Mucosa of descending colon (tissue), 3 donors: ENCODE results near the gene CCSER1. TPM values are rescaled to one million over a fixed set of nuclear protein-coding genes. Genes with fewer than 3 reads are reported as not detected.
"Not testable (repeated sequence)": the region's sequence is repeated elsewhere in the genome, so short reads cannot be mapped to it uniquely, and the experiment has no call there.

Experiments
- ATAC-seq: fragments of 200-7000 bp; cut with Tn5 transposase; one replicate; pipeline ENCODE4 v1.9.1; 2020; ENCODE audit warnings: mild to moderate bottlenecking, moderate library complexity
- DNase-seq, 3 donors: peaks; one replicate each; pipeline ENCODE4 v3.0.0-alpha.2; 2020
- H3K36me3 ChIP-seq: fragments of 200-600 bp; one replicate; pipeline ENCODE4 v1.8.0; 2021; ENCODE audit warnings: low read depth, mild to moderate bottlenecking
- H3K4me1 ChIP-seq: fragments of 200-600 bp; one replicate; pipeline ENCODE4 v1.8.0; 2021; ENCODE audit warnings: low read depth, mild to moderate bottlenecking
- H3K4me3 ChIP-seq: fragments of 200-600 bp; one replicate; pipeline ENCODE4 v1.8.0; 2021; ENCODE audit warnings: mild to moderate bottlenecking
- H3K9me3 ChIP-seq: fragments of 200-600 bp; one replicate; pipeline ENCODE4 v1.8.0; 2021; ENCODE audit warnings: mild to moderate bottlenecking
- intact Hi-C, 2 donors: fragments of 100-400 bp; cut with DNase I in 1 of 2; cut with micrococcal nuclease in 1 of 2; formaldehyde crosslinking; loops; one replicate each; pipeline versions ENCODE4 v1.11.0 to v1.11.1; 2022; cut with DNase I, micrococcal nuclease
- total RNA-seq, 3 donors: library from RNA; stranded (reverse); fragmentation: NEBNext Ultra II Directional in 2 of 3; extraction: Animal tissue kit (Norgen Biotek cat#: 25700) in 2 of 3; gene quantifications; one replicate each; pipeline versions ENCODE4 v1.2.1 to v1.2.4, GENCODE V29; 2021 to 2023
- TF ChIP-seq, protein P1 (sequence below): fragments of 200-600 bp; IDR thresholded peaks from one replicate; pipeline ENCODE4 v1.8.0; 2022; ENCODE audit warnings: antibody characterized with exemption, mild to moderate bottlenecking
- donor health status: DM: no; HTN: no; CAD: no; lungs with moderate emphysema.
- donor health status: DM: no; HTN: no; CAD: no.
- donor health status: DM: no; HTN: yes; CAD: no.

Gene CCSER1
- total RNA-seq, 3 donors from 2014 or later = 11.1 to 32.4 (median 13.3) TPM

GRCh38 chr4:91170768-91171167 is 1043.6 kb downstream of the CCSER1 start:
- Histone ChIP-seq H3K9me3 (peaks cover 5% of the 10 kb centered on the region), H3K4me3 (no peak overlapping the region), H3K36me3 (no peaks in the 10 kb centered on the region), H3K4me1 (no peaks in the 10 kb centered on the region)
- intact Hi-C loops = no loop called here
- TF ChIP-seq, protein P1, sequence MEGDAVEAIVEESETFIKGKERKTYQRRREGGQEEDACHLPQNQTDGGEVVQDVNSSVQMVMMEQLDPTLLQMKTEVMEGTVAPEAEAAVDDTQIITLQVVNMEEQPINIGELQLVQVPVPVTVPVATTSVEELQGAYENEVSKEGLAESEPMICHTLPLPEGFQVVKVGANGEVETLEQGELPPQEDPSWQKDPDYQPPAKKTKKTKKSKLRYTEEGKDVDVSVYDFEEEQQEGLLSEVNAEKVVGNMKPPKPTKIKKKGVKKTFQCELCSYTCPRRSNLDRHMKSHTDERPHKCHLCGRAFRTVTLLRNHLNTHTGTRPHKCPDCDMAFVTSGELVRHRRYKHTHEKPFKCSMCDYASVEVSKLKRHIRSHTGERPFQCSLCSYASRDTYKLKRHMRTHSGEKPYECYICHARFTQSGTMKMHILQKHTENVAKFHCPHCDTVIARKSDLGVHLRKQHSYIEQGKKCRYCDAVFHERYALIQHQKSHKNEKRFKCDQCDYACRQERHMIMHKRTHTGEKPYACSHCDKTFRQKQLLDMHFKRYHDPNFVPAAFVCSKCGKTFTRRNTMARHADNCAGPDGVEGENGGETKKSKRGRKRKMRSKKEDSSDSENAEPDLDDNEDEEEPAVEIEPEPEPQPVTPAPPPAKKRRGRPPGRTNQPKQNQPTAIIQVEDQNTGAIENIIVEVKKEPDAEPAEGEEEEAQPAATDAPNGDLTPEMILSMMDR = no peak
- DNase-seq = no peak
- no peak for ATAC-seq

DNA sequence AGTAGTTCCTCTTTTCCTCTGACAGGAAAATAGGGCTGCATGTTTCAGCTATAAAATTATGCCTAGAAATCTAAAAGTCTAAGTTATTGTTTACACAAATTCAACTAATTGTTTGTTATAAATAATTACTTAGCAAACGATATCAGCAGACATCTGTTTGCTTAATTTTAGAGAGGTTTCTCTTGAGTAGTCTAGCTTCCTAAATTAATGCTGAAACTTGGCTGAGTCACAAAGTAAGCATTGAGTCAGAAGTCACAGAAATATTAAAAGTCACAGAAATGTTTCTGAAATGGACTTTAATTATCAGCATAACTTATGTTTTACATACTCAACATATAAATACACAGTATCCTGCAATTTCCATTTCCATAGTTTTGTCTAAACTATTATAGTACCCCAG is 1044.0 kb downstream of the CCSER1 start:
- intact Hi-C loops = no loop called here
- no peak for DNase-seq
- no peak overlapping the region for H3K4me3 ChIP-seq

DNA sequence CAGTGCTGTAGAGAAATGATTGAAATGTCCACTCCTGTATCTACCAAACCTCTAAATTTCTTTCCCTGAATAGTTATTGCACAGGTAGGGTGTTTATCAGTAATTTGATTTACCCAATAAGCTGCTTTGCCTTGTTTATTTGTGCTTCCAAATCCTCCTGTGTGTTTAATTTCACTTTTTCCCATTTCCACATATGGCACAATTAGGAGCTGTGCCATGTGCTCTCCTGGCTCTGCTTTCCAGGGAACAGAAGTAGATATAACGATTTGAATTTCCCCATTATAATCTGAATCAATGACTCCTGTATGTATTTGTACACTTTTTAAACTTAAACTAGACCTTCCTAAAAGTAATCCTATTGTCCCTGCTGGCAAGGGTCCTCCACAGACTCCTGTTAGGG is 1057.9 kb downstream of the CCSER1 start:
- H3K9me3 ChIP-seq, H3K4me1 ChIP-seq, ATAC-seq, DNase-seq, H3K36me3 ChIP-seq, H3K4me3 ChIP-seq, intact Hi-C loops: not testable (repeated sequence)

More for the DNA sequence above, 1044.0 kb downstream of the CCSER1 start:
- TF ChIP-seq, protein P1 = no peak
- Histone ChIP-seq H3K36me3 (no peaks in the 10 kb centered on the region), H3K4me1 (no peaks in the 10 kb centered on the region), H3K9me3 (peaks cover 5% of the 10 kb centered on the region)
- no peak for ATAC-seq

DNA sequence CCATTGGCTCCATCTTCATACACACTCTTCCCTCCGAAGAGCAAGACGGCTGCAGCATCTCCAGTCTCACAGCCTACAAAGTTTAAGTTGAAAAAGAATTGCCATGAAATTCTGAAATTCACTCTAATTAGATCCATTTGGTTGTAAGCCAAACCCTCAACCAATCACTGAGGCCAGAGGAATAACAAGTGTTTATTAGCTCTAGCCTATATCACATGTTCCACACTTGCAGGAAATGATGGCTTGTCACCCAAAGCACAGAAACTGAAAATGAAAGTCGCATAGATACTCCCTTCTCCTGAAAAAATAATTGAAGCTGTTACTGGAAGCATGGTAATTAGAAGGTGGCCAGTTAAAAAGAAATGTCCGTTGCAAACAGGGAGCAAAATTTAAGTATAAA is 1071.8 kb downstream of the CCSER1 start:
- H3K4me3 ChIP-seq = no peak overlapping the region
- ATAC-seq (no peak), DNase-seq (no peak)
- no peaks in the 10 kb centered on the region for H3K36me3 ChIP-seq
- TF ChIP-seq, protein P1 = no peak
- H3K9me3 ChIP-seq = no peaks in the 10 kb centered on the region
- intact Hi-C loops = no loop called here
- H3K4me1 ChIP-seq = no peaks in the 10 kb centered on the region

DNA sequence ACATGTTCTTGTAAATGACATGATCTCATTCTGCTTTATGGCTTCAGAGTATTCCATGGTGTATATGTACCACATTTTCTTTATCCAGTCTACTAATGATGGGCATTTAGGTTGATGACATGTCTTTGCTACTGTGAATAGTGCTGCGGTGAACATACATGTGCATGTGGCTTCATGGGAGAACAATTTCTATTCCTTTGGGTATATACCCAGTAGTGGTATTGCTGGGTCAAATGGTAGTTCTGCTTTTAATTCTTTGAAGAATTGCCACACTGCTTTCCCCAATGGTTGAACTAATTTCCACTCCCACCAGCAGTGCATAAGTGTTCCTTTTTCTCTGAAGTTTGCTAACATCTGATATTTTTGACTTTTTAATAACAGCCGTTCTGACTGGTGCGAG is 1080.3 kb downstream of the CCSER1 start:
- ATAC-seq = no peak

GRCh38 chr4:91212211-91212610 is 1085.0 kb downstream of the CCSER1 start:
- intact Hi-C loops = no loop called here

More for the DNA sequence above, 1080.3 kb downstream of the CCSER1 start:
- intact Hi-C loops = no loop called here
- H3K4me1 ChIP-seq = no peaks in the 10 kb centered on the region
- DNase-seq = no peak
- H3K4me3 ChIP-seq = no peak overlapping the region
- no peaks in the 10 kb centered on the region for H3K9me3 ChIP-seq
- no peaks in the 10 kb centered on the region for H3K36me3 ChIP-seq
- TF ChIP-seq, protein P1 = no peak

GRCh38 chr4:91217831-91218403 is 1090.7 kb downstream of the CCSER1 start:
- H3K4me3 ChIP-seq, H3K4me1 ChIP-seq, H3K36me3 ChIP-seq, intact Hi-C loops, DNase-seq, H3K9me3 ChIP-seq, ATAC-seq: not testable (repeated sequence)

More at GRCh38 chr4:91212211-91212610, 1085.0 kb downstream of the CCSER1 start:
- H3K36me3 ChIP-seq = no peaks in the 10 kb centered on the region
- TF ChIP-seq, protein P1 = no peak
- no peaks in the 10 kb centered on the region for H3K9me3 ChIP-seq
- H3K4me1 ChIP-seq = no peaks in the 10 kb centered on the region
- H3K4me3 ChIP-seq = no peak overlapping the region
- DNase-seq (no peak), ATAC-seq (no peak)
